ENCODE measurements around the gene GNAQ.

Gene GNAQ

GRCh38 chr9:77753180-77753579 lies 278.4 kb downstream of the GNAQ start:
- Histone ChIP-seq H3K4me3 (ENCODE audit: low read depth, low read length) (no peak overlapping the region), H4K8ac (ENCODE audit: low read depth, low read length) (no peak overlapping the region), H3K23ac (ENCODE audit: low read length) (no peak overlapping the region), H3K36me3 (ENCODE audit: control insufficient read depth in 1 of 2, insufficient read depth in 2 of 2, low read length in 2 of 2) (peaks cover 2 to 6% of the 10 kb centered on the region in 2 experiments), H3K27me3 (ENCODE audit: insufficient read depth, low read length) (no peaks in the 10 kb centered on the region), H3K4me1 (ENCODE audit: control insufficient read depth in 1 of 2, insufficient read depth in 2 of 2, low read length in 2 of 2) (peaks cover 3 to 4% of the 10 kb centered on the region in 2 experiments), H2BK120ac (ENCODE audit: insufficient read depth, low read length, poor library complexity) (no peak overlapping the region), H3K79me2 (ENCODE audit: control insufficient read depth, insufficient read depth, low read length, poor library complexity) (no peaks in the 10 kb centered on the region), H2BK12ac (ENCODE audit: low read length) (no peak overlapping the region), H2BK5ac (ENCODE audit: low read depth, low read length, poor library complexity) (no peak overlapping the region), H3K14ac (ENCODE audit: low read length) (no peak overlapping the region), H3K27ac (ENCODE audit: low read depth, low read length) (no peak overlapping the region), H3K18ac (ENCODE audit: low read length) (no peak overlapping the region), H4K91ac (ENCODE audit: low read depth, low read length) (no peak overlapping the region), H2AFZ (ENCODE audit: insufficient read depth, low read length, poor library complexity) (no peak overlapping the region), H3K79me1 (ENCODE audit: low read length) (peaks cover 9% of the 10 kb centered on the region), H3K4me2 (ENCODE audit: low read length) (no peak overlapping the region), H2AK5ac (ENCODE audit: low read length) (no peak overlapping the region), H3K4ac (ENCODE audit: low read depth, low read length) (no peak overlapping the region), H3K9ac (ENCODE audit: low read length) (no peak overlapping the region), H3K9me3 (ENCODE audit: insufficient read depth, low read depth, low read length) (no peaks in the 10 kb centered on the region), H4K12ac (ENCODE audit: low read depth, low read length) (no peak overlapping the region)
- no CpG with 5 or more reads among the region's 9 CpGs for WGBS (ENCODE audit: extremely low coverage, insufficient coverage, insufficient read length)
- DNase-seq: no peak

- DNase-seq: no peak
- no peak overlapping the region for H2AK5ac ChIP-seq (ENCODE audit: low read length)
- no CpG with 5 or more reads among the region's 1 CpG for WGBS (ENCODE audit: extremely low coverage, insufficient coverage, insufficient read length)
- H4K12ac ChIP-seq (ENCODE audit: low read depth, low read length): no peak overlapping the region
- no peak overlapping the region for H4K91ac ChIP-seq (ENCODE audit: low read depth, low read length)
- H3K9ac ChIP-seq (ENCODE audit: low read length): no peak overlapping the region
- no peaks in the 10 kb centered on the region for H3K79me2 ChIP-seq (ENCODE audit: control insufficient read depth, insufficient read depth, low read length, poor library complexity)
- no peak overlapping the region for H3K4me3 ChIP-seq (ENCODE audit: low read depth, low read length)
- H2BK12ac ChIP-seq (ENCODE audit: low read length): no peak overlapping the region
- no peaks in the 10 kb centered on the region for H3K27me3 ChIP-seq (ENCODE audit: insufficient read depth, low read length)
- no peak overlapping the region for H2AFZ ChIP-seq (ENCODE audit: insufficient read depth, low read length, poor library complexity)
- no peak overlapping the region for H3K4ac ChIP-seq (ENCODE audit: low read depth, low read length)
- H2BK120ac ChIP-seq (ENCODE audit: insufficient read depth, low read length, poor library complexity): no peak overlapping the region
- H3K4me1 ChIP-seq (ENCODE audit: control insufficient read depth in 1 of 2, insufficient read depth in 2 of 2, low read length in 2 of 2): peaks cover 3 to 5% of the 10 kb centered on the region in 2 experiments
- H3K36me3 ChIP-seq (ENCODE audit: control insufficient read depth in 1 of 2, insufficient read depth in 2 of 2, low read length in 2 of 2): peaks cover 2 to 6% of the 10 kb centered on the region in 2 experiments
- no peaks in the 10 kb centered on the region for H3K9me3 ChIP-seq (ENCODE audit: insufficient read depth, low read depth, low read length)
- no peak overlapping the region for H3K14ac ChIP-seq (ENCODE audit: low read length)
- no peak overlapping the region for H3K23ac ChIP-seq (ENCODE audit: low read length)
- no peak overlapping the region for H4K8ac ChIP-seq (ENCODE audit: low read depth, low read length)
- H2BK5ac ChIP-seq (ENCODE audit: low read depth, low read length, poor library complexity): no peak overlapping the region
- no peak overlapping the region for H3K4me2 ChIP-seq (ENCODE audit: low read length)
- peaks cover 12% of the 10 kb centered on the region for H3K79me1 ChIP-seq (ENCODE audit: low read length)
- H3K27ac ChIP-seq (ENCODE audit: low read depth, low read length): no peak overlapping the region
- H3K18ac ChIP-seq (ENCODE audit: low read length): no peak overlapping the region
Observed at GRCh38 chr9:77752554-77752953, 279.1 kb downstream of the GNAQ start.

GRCh38 chr9:77751341-77752091 lies 280.1 kb downstream of the GNAQ start:
- Histone ChIP-seq H3K4ac (ENCODE audit: low read depth, low read length) (no peak overlapping the region), H3K4me2 (ENCODE audit: low read length) (no peak overlapping the region), H3K9me3 (ENCODE audit: insufficient read depth, low read depth, low read length) (no peaks in the 10 kb centered on the region), H2AK5ac (ENCODE audit: low read length) (no peak overlapping the region), H2AFZ (ENCODE audit: insufficient read depth, low read length, poor library complexity) (no peak overlapping the region), H3K9ac (ENCODE audit: low read length) (no peak overlapping the region), H2BK120ac (ENCODE audit: insufficient read depth, low read length, poor library complexity) (no peak overlapping the region), H3K4me1 (ENCODE audit: control insufficient read depth in 1 of 2, insufficient read depth in 2 of 2, low read length in 2 of 2) (peaks cover 3 to 6% of the 10 kb centered on the region in 2 experiments), H3K14ac (ENCODE audit: low read length) (no peak overlapping the region), H3K79me1 (ENCODE audit: low read length) (peaks cover 13% of the 10 kb centered on the region), H3K79me2 (ENCODE audit: control insufficient read depth, insufficient read depth, low read length, poor library complexity) (no peaks in the 10 kb centered on the region), H3K18ac (ENCODE audit: low read length) (no peak overlapping the region), H3K23ac (ENCODE audit: low read length) (no peak overlapping the region), H4K8ac (ENCODE audit: low read depth, low read length) (no peak overlapping the region), H2BK12ac (ENCODE audit: low read length) (no peak overlapping the region), H4K91ac (ENCODE audit: low read depth, low read length) (no peak overlapping the region), H3K27ac (ENCODE audit: low read depth, low read length) (no peak overlapping the region), H3K4me3 (ENCODE audit: low read depth, low read length) (no peak overlapping the region), H3K36me3 (ENCODE audit: control insufficient read depth in 1 of 2, insufficient read depth in 2 of 2, low read length in 2 of 2) (peaks cover 2 to 6% of the 10 kb centered on the region in 2 experiments), H4K12ac (ENCODE audit: low read depth, low read length) (no peak overlapping the region), H2BK5ac (ENCODE audit: low read depth, low read length, poor library complexity) (no peak overlapping the region), H3K27me3 (ENCODE audit: insufficient read depth, low read length) (no peaks in the 10 kb centered on the region)
- peak; percentile 7 to 66 for DNase-seq
- WGBS (ENCODE audit: extremely low coverage, insufficient coverage, insufficient read length): no CpG with 5 or more reads among the region's 8 CpGs

DNA sequence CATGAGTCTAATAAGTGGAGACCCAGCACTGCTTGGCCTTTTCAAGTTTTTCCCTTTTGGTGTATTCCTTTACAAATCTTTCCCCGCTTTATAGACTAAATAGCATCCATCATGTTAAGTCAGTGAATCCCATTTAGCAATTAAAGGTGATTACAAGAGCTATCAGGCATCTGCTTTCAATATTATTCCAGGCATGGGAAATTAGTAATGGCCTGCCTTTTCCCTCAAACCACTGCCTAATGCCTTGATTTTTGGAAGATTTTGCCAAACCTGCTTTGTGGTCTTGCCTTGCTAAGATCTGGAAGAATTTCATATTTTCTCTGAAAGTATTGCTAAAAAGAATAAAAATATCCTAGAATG lies 280.6 kb downstream of the GNAQ start:
- no peaks in the 10 kb centered on the region for H3K79me2 ChIP-seq (ENCODE audit: control insufficient read depth, insufficient read depth, low read length, poor library complexity)
- no CpG with 5 or more reads among the region's 1 CpG for WGBS (ENCODE audit: extremely low coverage, insufficient coverage, insufficient read length)
- H3K4me3 ChIP-seq (ENCODE audit: low read depth, low read length): no peak overlapping the region
- no peak overlapping the region for H4K91ac ChIP-seq (ENCODE audit: low read depth, low read length)
- H2AFZ ChIP-seq (ENCODE audit: insufficient read depth, low read length, poor library complexity): no peak overlapping the region
- no peaks in the 10 kb centered on the region for H3K9me3 ChIP-seq (ENCODE audit: insufficient read depth, low read depth, low read length)
- H3K79me1 ChIP-seq (ENCODE audit: low read length): peaks cover 15% of the 10 kb centered on the region
- H4K8ac ChIP-seq (ENCODE audit: low read depth, low read length): no peak overlapping the region
- H3K4me2 ChIP-seq (ENCODE audit: low read length): no peak overlapping the region
- H3K18ac ChIP-seq (ENCODE audit: low read length): no peak overlapping the region
- no peak overlapping the region for H3K4ac ChIP-seq (ENCODE audit: low read depth, low read length)
- H4K12ac ChIP-seq (ENCODE audit: low read depth, low read length): no peak overlapping the region
- no peak overlapping the region for H2BK12ac ChIP-seq (ENCODE audit: low read length)
- H3K23ac ChIP-seq (ENCODE audit: low read length): no peak overlapping the region
- H3K4me1 ChIP-seq (ENCODE audit: control insufficient read depth in 1 of 2, insufficient read depth in 2 of 2, low read length in 2 of 2): peaks cover 3 to 6% of the 10 kb centered on the region in 2 experiments
- peaks cover 2 to 6% of the 10 kb centered on the region in 2 experiments for H3K36me3 ChIP-seq (ENCODE audit: control insufficient read depth in 1 of 2, insufficient read depth in 2 of 2, low read length in 2 of 2)
- no peak overlapping the region for H2BK5ac ChIP-seq (ENCODE audit: low read depth, low read length, poor library complexity)
- H2AK5ac ChIP-seq (ENCODE audit: low read length): no peak overlapping the region
- H2BK120ac ChIP-seq (ENCODE audit: insufficient read depth, low read length, poor library complexity): peak overlapping the region; percentile 33
- no peak overlapping the region for H3K9ac ChIP-seq (ENCODE audit: low read length)
- H3K27ac ChIP-seq (ENCODE audit: low read depth, low read length): no peak overlapping the region
- H3K14ac ChIP-seq (ENCODE audit: low read length): no peak overlapping the region
- DNase-seq: no peak
- no peaks in the 10 kb centered on the region for H3K27me3 ChIP-seq (ENCODE audit: insufficient read depth, low read length)
